ENCODE measurements around the gene ASGR2.

GRCh38 chr17:7081341-7082062, 33.1 kb downstream of the ASGR2 start:
- TF ChIP-seq POLR2AphosphoS5 (IDR thresholded peaks at IDR 0.05): no peak
- no peak for TF ChIP-seq CTCF (IDR thresholded peaks at IDR 0.05)
- TF ChIP-seq EP300 (IDR thresholded peaks at IDR 0.05): no peak
